IPS DF 19.7 (cell line): ENCODE results near the gene DLG2.
A peak's percentile ranks its signal among the peaks of the same experiment; 100 is the strongest.
"Not testable (repeated sequence)": the region's sequence is repeated elsewhere in the genome, so short reads cannot be mapped to it uniquely, and the experiment has no call there.

ENCODE experiments used
- DNase-seq: peaks from one replicate; pipeline ENCODE4 v3.0.0-alpha.2; 2013; ENCODE audit warnings: low read depth, low spot score

The DLG2 gene

DNA sequence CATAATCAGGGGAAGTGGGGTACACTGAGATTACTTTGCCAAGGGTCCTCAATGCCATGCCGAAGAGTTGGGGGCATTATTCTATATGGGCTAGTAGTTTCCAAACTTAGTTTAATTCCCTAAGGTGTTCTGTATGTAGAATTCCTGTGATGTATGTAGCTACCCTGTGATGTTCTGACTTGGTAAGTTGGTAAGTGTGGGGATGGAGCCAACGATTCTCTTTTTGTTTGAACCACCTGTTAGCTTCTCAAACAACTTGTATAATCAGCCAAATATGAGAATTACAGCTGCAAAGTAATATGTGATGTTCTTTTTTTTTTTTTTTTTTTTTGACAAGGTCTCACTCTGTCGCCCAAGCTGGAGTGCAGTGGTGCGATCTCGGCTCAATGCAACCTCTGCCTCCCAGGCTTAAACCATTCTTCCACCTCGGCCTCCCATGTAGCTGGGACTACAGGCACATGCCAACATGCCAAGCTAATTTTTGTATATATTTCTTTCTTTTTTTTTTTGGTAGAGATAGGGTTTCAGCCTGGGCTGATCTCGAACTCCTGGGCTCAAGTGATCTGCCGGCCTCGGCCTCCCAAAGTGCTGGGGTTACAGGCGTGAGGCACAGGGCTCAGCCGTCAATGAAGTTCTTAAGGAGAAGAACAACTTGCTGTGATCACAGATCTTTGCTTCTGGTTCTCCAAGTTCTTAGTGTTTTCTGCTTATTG lies 2025.8 kb downstream of the DLG2 start:
- no peak for DNase-seq

DNA sequence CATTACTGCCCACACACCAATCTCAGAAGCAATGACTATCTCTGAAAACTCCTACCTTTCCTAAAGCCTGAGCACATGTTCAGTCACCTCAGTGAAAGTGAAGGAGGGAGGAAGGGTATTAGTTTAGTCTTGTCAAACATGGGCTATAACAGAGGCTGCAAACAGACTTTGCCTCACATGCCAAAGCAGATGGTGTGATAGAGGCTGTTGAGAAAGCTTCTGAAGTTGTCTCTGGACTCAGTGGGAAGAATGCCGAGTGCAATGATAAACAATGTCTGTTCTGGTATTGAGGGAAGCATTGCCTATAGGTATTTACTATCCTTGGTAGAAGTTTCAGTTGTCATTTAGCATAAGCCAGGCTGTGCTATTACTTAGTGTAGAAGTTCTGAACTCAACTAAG lies 2026.5 kb downstream of the DLG2 start:
- DNase-seq = no peak

DNA sequence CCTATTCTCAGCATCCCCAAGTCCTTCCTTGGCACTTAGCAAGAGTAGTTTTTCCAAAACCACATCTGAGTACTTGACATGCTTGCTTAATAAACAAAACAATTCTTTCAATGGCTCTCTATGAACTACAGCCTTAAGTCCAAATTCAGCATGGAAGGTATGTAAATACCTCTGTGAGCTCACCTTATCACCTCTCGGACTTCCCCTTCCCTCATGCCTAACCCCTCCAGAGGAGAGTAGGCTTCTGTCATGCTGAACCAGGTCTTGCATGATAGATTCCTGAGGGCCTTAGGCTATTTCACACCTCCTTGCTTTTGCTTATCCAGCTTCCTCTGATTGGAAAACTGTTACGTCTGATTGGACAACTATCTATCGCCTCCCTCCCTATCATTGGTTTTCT lies 2028.1 kb downstream of the DLG2 start:
- no peak for DNase-seq

DNA sequence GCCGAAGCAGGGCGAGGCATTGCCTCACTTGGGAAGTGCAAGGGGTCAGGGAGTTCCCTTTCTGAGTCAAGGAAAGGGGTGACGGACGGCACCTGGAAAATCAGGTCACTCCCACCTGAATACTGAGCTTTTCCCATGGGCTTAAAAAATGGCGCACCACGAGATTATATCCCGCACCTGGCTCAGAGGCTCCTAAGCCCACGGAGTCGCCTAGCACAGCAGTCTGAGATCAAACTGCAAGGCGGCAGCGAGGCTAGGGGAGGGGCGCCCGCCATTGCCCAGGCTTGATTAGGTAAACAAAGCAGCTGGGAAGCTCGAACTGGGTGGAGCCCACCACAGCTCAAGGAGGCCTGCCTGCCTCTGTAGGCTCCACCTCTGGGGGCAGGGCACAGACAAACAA lies 2039.3 kb downstream of the DLG2 start:
- DNase-seq = not testable (repeated sequence)

DNA sequence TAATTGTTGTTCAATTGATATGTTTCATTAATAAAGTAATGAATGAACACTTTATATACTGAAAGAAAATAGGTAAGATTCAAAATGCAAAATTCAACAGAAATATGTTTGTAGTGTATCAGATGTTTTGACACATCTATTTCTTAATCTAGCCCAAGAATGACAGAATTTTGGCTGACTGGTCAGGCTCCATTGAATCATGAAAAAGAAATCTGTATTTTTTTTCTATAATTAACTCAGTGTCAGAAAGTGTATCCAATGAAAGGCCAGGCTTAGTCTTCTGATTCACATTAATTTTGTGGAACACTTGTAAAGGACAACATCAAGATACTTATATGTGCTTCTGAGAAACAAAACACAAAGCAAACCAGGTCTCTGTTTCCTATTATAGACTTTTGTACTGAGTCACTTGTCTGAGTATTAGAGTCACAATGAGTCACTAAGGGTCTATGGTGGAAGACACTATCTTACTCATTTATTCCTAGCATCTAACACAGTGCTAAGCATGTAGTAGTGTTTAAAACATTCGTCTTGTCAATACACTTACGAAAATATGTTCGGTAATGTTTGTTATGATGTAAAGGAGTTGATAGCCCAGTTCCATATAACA lies 2043.3 kb downstream of the DLG2 start:
- DNase-seq = no peak

DNA sequence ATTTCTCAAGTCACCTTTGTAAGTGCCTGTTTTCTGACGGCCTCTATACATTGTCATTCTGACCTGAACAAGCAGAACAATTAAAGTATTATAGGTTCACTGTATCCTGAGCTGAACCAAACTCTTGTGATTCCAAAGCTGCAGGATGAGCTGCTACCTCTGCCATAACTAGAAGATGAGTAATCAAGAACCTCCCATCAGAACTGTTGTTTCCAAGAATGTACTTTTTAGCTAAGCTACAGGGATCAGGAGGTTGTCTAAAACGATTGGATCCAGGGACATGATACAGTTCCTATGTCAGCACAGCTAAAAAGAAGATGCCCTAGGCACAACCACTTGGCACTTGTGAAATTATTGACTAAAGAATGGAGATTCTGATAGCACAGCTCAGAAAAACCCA lies 2052.6 kb downstream of the DLG2 start:
- no peak for DNase-seq

DNA sequence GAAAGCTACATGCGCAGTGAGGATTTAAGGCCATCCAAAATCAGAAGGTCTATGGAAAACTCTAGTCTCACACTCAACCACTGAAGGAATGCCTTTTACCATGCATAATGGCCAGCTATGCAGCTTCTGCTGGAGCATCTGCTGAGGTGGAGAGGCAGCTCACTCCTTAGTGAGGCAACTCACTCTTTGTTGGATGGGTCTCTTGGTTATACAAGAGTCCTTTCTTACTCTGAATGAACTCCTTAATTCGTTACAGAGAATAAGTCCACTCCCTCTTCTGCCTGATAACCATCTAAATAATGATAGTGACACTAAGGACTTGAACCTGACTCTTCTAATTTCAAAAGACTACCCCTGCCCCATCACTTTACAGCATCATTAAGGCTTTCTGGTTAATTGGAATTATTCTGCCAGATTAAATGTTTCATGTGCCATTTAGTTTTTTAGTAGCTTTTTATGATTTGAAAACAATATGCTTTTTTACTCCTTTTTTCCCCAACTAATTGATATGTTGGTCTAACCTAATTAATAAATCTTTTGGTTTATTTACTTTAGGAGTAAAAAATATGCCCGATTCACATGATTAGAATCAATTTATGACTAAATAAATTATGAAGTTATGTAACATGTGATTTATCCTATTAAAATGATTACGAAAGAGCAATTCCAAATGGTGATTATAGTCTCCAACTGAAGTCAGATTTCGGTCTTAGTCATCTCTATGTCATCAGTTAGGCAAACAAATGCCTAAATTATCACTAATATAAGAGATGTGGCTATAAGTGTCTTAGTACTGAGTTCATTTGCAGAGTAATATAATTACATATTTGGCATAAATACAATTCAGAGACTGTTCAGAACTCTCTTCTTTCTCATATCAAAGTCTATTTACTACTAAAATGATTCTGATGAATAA lies 2054.3 kb downstream of the DLG2 start:
- DNase-seq = no peak

DNA sequence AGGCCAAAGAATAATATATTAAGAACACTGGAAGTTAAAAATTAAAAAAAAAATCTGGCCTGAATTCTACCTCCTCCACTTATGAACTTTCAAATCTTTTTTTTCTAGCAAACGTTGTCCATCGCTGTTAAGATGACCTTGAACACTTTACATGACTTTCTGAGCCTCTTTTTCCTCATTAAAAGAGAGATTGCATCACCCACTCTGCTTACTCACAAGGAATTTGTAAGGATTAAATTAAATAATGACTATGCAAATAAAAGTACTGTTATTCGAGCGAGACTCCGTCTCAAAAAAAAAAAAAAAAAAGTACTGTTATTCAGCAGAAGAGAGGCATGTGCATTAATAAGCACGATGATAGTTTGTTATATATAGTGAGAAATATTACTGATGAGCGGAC lies 2055.8 kb downstream of the DLG2 start:
- DNase-seq = no peak

DNA sequence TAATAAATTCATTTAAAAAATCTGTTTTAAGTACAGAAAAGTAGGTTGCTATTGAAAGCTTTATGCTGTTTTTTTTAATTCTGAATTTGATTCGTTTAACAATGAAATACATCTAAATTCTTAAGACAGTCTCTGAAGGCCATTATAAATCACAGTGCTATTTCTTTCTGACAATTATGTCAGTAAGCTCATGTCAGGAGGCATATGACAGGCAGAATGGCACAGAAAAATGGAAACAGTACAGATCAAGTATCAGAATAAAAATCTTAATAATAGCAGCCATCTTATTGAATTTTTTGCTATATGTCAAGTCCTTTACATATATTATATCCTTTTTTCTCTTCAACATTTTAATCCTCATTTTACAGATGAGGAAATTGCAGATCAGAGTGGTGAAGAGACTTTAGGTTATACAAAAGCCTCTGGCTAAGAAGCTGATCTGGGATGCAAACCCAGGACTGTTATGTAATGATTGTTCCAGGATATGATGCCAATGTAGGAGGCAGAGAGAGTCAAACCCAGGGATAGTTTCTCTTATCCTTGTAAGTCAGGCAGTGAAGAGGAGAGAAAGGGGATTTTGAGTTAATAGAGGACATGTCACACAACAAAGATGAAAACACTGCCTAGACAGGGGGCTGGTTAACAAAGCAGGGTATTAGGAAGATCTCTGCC lies 2057.9 kb downstream of the DLG2 start:
- DNase-seq = no peak

DNA sequence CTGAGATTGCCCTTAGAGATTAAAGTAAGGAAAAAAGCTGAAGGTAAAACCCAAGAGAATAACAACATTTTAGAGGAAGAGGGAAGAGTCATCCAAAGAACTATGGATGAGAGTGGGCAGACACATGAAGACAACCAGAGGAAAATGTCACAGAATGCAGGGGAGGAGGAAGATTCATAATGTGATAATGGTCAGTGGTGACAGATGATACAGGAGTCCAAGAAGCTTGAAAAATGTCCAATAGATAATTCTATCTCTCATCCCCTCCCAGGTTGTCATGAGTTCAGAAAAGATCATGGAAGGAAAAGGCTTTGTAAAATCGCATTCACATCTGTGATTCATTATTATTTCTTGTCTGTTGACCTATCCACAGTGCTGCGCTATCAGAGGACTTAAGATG lies 2058.6 kb downstream of the DLG2 start:
- no peak for DNase-seq

DNA sequence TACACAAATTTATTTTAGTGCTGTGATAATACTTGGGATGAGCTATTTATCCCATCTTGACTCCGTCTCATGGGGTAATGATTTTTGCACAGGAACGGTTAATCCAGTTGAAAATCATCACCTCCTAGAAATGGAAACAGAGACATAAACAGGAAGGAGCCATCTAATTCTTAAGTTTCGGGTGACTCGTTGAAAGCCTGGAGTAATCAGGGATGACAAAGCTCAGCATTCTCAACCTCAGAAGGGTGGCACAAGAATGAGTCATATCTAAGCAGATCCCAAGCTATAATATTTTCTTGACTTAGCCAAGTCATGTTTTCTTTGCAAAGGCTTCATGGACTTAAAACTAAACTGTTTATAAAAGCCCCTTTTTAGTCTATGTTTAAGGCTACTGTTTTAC lies 2060.2 kb downstream of the DLG2 start:
- peak; percentile 2 for DNase-seq

DNA sequence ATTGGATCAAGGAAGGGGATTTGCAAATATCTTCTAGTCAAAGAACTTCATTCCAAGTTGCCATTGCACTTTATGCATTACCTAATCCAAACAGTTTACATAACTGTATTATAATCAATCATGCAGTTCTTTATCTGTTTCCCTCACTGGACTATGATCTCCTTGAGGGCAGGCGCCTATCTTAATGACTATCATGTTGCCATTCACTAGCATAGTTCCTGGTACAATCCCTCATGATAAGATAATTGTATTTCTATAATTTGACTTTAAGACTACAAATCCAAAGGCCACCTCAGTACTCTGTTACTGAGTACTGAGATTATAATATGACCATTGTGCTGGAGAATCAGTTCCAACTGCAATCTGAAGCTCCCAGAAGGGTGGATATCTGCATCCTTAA lies 2062.3 kb downstream of the DLG2 start:
- DNase-seq = no peak

DNA sequence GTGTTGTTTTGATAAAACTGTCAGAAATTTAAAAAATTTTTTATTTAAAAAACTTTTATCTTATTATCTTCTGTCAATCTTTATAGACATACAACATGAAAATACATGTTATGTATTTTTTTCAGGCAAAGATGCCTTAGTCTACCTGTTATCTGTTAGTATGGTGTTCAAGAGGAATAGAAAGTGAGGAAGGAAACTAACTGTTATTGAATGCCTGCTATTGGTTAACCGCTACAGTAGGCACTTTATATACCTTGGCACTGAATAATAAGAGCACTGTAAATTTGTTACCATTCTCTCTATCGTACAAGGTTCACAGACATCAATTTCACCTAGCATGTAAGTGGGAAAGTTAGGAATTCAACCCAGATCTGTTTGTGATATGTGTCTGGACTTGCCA lies 2068.9 kb downstream of the DLG2 start:
- no peak for DNase-seq

DNA sequence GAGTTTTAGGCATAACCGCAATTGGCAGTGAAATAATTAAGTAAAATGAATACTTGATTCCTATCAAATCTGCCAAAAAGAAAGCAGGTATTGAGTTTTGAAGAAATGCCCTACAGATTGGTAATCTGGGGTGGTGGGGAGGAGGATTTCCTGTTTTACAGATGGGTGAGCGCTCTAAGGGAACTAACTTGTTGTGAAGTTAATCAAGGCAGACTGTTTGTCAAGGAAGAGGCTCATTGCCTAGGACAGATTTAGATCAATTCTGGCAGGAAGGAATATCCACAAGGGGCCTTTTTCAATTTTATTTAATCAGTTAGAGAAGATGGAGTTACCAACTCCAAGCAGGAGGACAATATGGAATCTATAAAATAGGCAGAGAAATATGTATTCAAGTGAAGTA lies 2069.5 kb downstream of the DLG2 start:
- DNase-seq = no peak

DNA sequence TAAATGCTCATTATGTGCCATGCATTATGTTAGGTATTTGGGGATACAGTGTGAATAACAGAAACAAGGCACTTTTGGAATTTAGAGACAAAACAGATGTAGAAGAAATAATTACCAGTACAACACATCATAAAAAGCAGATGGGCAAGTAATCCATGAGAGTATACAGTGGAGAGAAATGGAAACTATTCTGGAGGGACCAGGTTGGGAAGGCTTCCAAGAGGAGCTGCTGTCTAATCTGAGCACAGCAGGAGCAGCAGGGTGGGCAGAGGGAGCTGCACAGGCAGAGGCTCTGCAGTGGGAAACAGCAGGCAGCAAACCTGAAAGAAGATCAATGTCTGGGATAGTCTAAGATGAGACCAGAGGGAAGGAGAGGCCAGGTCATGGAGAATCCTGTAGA lies 2072.3 kb downstream of the DLG2 start:
- no peak for DNase-seq

DNA sequence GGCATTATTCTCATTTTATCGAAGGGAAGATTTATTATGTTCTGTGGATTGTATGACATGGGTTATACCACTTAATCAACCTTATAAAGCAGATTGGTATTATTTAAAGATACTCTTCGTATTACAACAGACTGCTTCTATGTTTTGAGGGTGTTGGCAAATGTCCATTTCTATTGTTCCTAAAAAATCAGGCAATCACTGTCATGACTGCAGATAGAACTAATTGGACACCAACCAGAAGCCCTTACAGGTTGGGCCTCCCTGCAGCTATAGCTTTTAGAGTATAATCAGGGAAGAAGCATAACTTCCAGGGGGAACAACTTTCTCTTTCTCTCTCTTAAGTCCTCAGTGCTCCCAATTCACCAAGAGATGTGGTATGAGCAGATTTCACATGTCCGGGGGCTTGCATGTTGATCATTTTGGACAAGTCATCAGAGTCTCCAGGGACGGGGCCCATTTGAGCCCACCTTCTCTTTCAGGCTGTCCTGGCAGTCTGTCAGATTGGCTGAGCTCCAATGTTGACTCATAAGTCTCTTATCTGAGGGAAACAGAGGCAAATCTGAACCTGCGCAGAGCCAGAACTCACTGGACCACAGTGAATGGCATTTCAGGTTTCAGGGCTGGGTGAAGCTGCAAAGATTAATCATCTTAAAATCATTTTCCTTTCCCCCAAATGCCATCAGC lies 2077.0 kb downstream of the DLG2 start:
- no peak for DNase-seq

DNA sequence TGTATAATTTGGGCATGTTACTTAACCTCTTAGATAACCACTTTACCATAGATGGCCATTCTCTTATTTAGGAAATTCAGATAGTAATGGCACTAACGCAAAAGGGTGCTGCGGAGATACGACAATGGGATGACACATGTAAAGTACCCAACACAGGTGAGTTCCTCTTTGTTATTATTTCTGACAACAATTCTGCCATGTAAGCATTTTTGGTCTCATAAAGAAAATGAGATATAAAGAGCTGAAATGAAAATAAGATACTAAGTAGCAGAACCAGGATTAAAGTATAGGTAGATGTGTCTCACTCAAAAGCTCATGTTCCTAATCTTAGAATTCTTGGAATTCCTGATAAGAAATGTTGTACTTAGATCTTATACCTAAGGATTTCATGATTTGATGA lies 2080.8 kb downstream of the DLG2 start:
- no peak for DNase-seq

DNA sequence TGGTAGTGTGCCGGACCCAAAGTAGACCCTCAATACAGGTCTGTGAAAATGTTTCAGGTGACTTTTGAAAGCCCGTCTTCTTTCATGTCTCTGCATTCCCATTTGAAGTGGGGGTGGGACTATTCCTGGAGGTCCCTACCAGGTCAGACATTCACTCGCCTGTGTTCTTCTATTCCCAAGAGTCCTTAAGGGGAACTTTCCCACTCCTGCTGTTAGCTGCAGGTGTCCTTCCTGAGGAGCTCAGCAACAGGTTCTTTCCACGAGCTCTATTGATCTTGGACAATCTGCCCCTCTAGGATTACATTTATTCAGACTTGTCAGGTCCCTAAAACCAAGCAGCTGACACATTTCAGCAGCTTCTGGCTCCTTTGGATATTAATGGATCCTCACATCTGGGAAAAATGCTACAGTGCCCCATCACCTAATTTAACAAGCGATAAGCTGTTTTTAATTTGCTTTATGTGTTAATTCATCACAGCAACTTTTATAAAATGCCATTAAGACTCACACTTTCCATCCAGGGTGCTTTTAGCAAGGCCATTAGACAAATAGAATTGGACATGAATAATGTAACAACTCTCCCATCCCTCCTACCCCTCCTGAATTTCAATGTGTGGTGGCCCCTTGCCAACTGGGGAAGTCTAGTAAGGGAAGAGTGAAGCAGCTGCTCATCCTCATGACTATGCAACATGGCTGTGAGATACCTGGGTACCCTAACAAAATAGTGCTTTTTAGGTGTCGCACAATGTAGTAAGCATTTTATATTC lies 2081.5 kb downstream of the DLG2 start:
- DNase-seq = no peak

DNA sequence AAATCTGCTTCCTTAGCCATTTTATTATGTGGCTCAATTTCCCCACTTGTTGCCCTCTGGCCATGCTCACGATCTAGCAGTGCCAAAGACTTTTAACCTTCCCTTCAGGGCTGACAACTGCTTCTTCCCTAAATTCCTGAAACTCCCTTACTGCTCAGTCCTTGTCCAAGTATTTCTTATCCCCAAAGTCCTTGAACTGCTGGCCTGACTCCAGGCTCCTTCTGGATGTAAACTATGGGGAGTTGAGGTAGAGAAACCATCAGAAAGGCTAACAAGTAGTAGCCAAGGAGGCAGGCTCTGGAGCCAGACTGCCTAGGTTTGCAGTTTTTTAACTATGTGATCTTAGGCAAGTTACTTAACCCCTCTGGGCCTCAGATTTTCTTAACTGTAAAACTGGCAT lies 2082.3 kb downstream of the DLG2 start:
- no peak for DNase-seq

DNA sequence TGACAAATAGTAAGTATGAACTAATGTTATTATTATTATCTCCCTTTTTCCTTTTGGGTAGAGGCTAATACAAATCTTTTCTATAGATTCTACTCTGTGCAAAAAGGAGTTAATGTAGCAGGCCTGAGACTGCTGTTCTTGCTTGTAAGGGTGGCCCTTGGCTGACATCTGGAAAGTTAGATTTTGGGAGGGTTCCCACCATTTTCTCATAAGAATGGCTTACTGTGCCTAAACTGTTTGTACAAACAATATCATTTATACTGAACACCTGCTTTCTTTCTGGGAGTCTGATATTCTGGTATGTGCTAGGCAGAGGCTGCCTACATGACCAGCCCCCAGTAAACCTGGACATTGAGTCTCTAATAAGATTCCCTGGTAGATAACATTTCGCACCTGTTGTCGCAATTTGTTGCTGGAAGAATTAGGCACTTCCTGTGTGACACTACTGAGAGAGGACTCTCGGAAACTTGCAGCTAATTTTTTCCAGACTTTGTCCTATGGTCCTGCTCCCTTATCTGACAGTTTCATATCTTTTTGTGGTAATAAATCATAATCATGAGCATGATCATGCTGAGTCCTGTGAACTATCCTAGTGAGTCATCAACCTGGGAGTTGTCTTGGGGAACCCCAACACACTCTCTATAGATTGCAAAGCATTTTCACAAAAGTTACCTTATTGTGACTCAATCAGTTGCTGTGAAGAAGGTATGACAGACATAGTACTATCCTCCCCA lies 2083.3 kb downstream of the DLG2 start:
- DNase-seq = no peak
